Measurements from ENCODE around the gene RXFP1. TPM values are rescaled to one million over a fixed set of nuclear protein-coding genes. Genes with fewer than 3 reads are reported as not detected.

RXFP1 gene
- total and polyA plus RNA-seq, 9 donors = 0.05 to 1.1 (median 0.23) TPM

GRCh38 chr4:158666892-158667291, 145.2 kb downstream of the RXFP1 start:
- Histone ChIP-seq H3K4me3 (ENCODE audit: low read length) (no peak overlapping the region), H3K4me1 (ENCODE audit: control insufficient read depth, insufficient read depth, low read length) (peaks cover 2% of the 10 kb centered on the region), H3K27me3 (ENCODE audit: control insufficient read depth, insufficient read depth, low read length) (no peaks in the 10 kb centered on the region), H3K36me3 (ENCODE audit: control insufficient read depth, insufficient read depth, low read length) (peaks cover 10% of the 10 kb centered on the region), H3K9me3 (replicated peaks; ENCODE audit: control insufficient read depth, low read depth, low read length) (no peaks in the 10 kb centered on the region), H3K27ac (ENCODE audit: low read length) (no peak overlapping the region)
- DNase-seq = no peak
- WGBS (ENCODE audit: insufficient coverage) = no CpG with 5 or more reads among the region's 2 CpGs

GRCh38 chr4:158667651-158668198, 146.0 kb downstream of the RXFP1 start:
- WGBS (ENCODE audit: insufficient coverage) = no CpG with 5 or more reads among the region's 3 CpGs
- DNase-seq = no peak
- no peaks in the 10 kb centered on the region for H3K27me3 ChIP-seq (ENCODE audit: control insufficient read depth, insufficient read depth, low read length)

GRCh38 chr4:158669310-158669709, 147.6 kb downstream of the RXFP1 start:
- H3K4me1 ChIP-seq (ENCODE audit: control insufficient read depth, insufficient read depth, low read length) = peaks cover 9% of the 10 kb centered on the region
- no peak overlapping the region for H3K27ac ChIP-seq (ENCODE audit: low read length)
- no peak for DNase-seq
- H3K9me3 ChIP-seq (replicated peaks; ENCODE audit: control insufficient read depth, low read depth, low read length) = no peaks in the 10 kb centered on the region
- peaks cover 10% of the 10 kb centered on the region for H3K36me3 ChIP-seq (ENCODE audit: control insufficient read depth, insufficient read depth, low read length)
- H3K4me3 ChIP-seq (ENCODE audit: low read length) = no peak overlapping the region
- 67% methylated on average over 3 of the region's 7 CpGs for WGBS (ENCODE audit: insufficient coverage)
- no peaks in the 10 kb centered on the region for H3K27me3 ChIP-seq (ENCODE audit: control insufficient read depth, insufficient read depth, low read length)

More at GRCh38 chr4:158667651-158668198, 146.0 kb downstream of the RXFP1 start:
- H3K36me3 ChIP-seq (ENCODE audit: control insufficient read depth, insufficient read depth, low read length) = peaks cover 10% of the 10 kb centered on the region
- peaks cover 5% of the 10 kb centered on the region for H3K4me1 ChIP-seq (ENCODE audit: control insufficient read depth, insufficient read depth, low read length)
- no peak overlapping the region for H3K4me3 ChIP-seq (ENCODE audit: low read length)
- H3K27ac ChIP-seq (ENCODE audit: low read length) = no peak overlapping the region
- no peaks in the 10 kb centered on the region for H3K9me3 ChIP-seq (replicated peaks; ENCODE audit: control insufficient read depth, low read depth, low read length)

GRCh38 chr4:158670975-158671664, 149.4 kb downstream of the RXFP1 start:
- 0% methylated on average over 26 of the region's 35 CpGs for WGBS (ENCODE audit: insufficient coverage)
- peak; percentile 93 for DNase-seq
- Histone ChIP-seq H3K36me3 (ENCODE audit: control insufficient read depth, insufficient read depth, low read length) (no peaks in the 10 kb centered on the region), H3K4me3 (ENCODE audit: low read length) (peak overlapping the region; percentile 95), H3K27me3 (ENCODE audit: control insufficient read depth, insufficient read depth, low read length) (no peaks in the 10 kb centered on the region), H3K9me3 (replicated peaks; ENCODE audit: control insufficient read depth, low read depth, low read length) (no peaks in the 10 kb centered on the region), H3K27ac (ENCODE audit: low read length) (peak overlapping the region; percentile 99), H3K4me1 (ENCODE audit: control insufficient read depth, insufficient read depth, low read length) (peaks cover 9% of the 10 kb centered on the region)

- peak within 1 kb of the TSS; percentile 95 for H3K4me3 ChIP-seq (ENCODE audit: low read length)
- peaks cover 9% of the 10 kb centered on the region for H3K4me1 ChIP-seq (ENCODE audit: control insufficient read depth, insufficient read depth, low read length)
- no peaks in the 10 kb centered on the region for H3K27me3 ChIP-seq (ENCODE audit: control insufficient read depth, insufficient read depth, low read length)
- DNase-seq = no peak
- peak within 1 kb of the TSS; percentile 99 for H3K27ac ChIP-seq (ENCODE audit: low read length)
- no peaks in the 10 kb centered on the region for H3K36me3 ChIP-seq (ENCODE audit: control insufficient read depth, insufficient read depth, low read length)
- WGBS (ENCODE audit: insufficient coverage) = under 1% methylated on average over 20 of the region's 20 CpGs
- H3K9me3 ChIP-seq (replicated peaks; ENCODE audit: control insufficient read depth, low read depth, low read length) = no peaks in the 10 kb centered on the region
Observed at GRCh38 chr4:158671665-158671914, 149.9 kb downstream of the RXFP1 start, which contains the start of gene C4orf46. Gene C4orf46 (minus strand): TSS chr4:158671887. CDS start chr4:158671801, 86 bp downstream.

- Histone ChIP-seq H3K27ac (ENCODE audit: low read length) (peak within 1 kb of the TSS; percentile 99), H3K36me3 (ENCODE audit: control insufficient read depth, insufficient read depth, low read length) (no peaks in the 10 kb centered on the region), H3K27me3 (ENCODE audit: control insufficient read depth, insufficient read depth, low read length) (no peaks in the 10 kb centered on the region), H3K4me3 (ENCODE audit: low read length) (peak within 1 kb of the TSS; percentile 95), H3K9me3 (replicated peaks; ENCODE audit: control insufficient read depth, low read depth, low read length) (no peaks in the 10 kb centered on the region), H3K4me1 (ENCODE audit: control insufficient read depth, insufficient read depth, low read length) (peaks cover 9% of the 10 kb centered on the region)
- DNase-seq = peak; percentile 100
- under 1% methylated on average over 51 of the region's 60 CpGs for WGBS (ENCODE audit: insufficient coverage)
Observed at GRCh38 chr4:158671915-158672806, 150.5 kb downstream of the RXFP1 start, which contains the start of gene ETFDH. Gene ETFDH (plus strand): TSS chr4:158672296. CDS start chr4:158672457, 161 bp downstream.

- H3K4me1 ChIP-seq (ENCODE audit: control insufficient read depth, insufficient read depth, low read length) = peaks cover 9% of the 10 kb centered on the region
- no peaks in the 10 kb centered on the region for H3K9me3 ChIP-seq (replicated peaks; ENCODE audit: control insufficient read depth, low read depth, low read length)
- no peak overlapping the region for H3K4me3 ChIP-seq (ENCODE audit: low read length)
- no peak for DNase-seq
- no peaks in the 10 kb centered on the region for H3K36me3 ChIP-seq (ENCODE audit: control insufficient read depth, insufficient read depth, low read length)
- no peaks in the 10 kb centered on the region for H3K27me3 ChIP-seq (ENCODE audit: control insufficient read depth, insufficient read depth, low read length)
- no peak overlapping the region for H3K27ac ChIP-seq (ENCODE audit: low read length)
- no CpG with 5 or more reads among the region's 3 CpGs for WGBS (ENCODE audit: insufficient coverage)
Observed at GRCh38 chr4:158673633-158674032, 152.0 kb downstream of the RXFP1 start.

GRCh38 chr4:158676076-158676475, 154.4 kb downstream of the RXFP1 start:
- no peak for DNase-seq
- Histone ChIP-seq H3K4me3 (ENCODE audit: low read length) (no peak overlapping the region), H3K36me3 (ENCODE audit: control insufficient read depth, insufficient read depth, low read length) (no peaks in the 10 kb centered on the region), H3K4me1 (ENCODE audit: control insufficient read depth, insufficient read depth, low read length) (peaks cover 7% of the 10 kb centered on the region), H3K27me3 (ENCODE audit: control insufficient read depth, insufficient read depth, low read length) (no peaks in the 10 kb centered on the region), H3K27ac (ENCODE audit: low read length) (no peak overlapping the region), H3K9me3 (replicated peaks; ENCODE audit: control insufficient read depth, low read depth, low read length) (no peaks in the 10 kb centered on the region)
- 83% methylated on average over 5 of the region's 5 CpGs for WGBS (ENCODE audit: insufficient coverage)

- no peak for DNase-seq
- no peaks in the 10 kb centered on the region for H3K36me3 ChIP-seq (ENCODE audit: control insufficient read depth, insufficient read depth, low read length)
- no peak overlapping the region for H3K27ac ChIP-seq (ENCODE audit: low read length)
- H3K9me3 ChIP-seq (replicated peaks; ENCODE audit: control insufficient read depth, low read depth, low read length) = no peaks in the 10 kb centered on the region
- no CpG with 5 or more reads among the region's 2 CpGs for WGBS (ENCODE audit: insufficient coverage)
- H3K4me1 ChIP-seq (ENCODE audit: control insufficient read depth, insufficient read depth, low read length) = no peaks in the 10 kb centered on the region
- no peaks in the 10 kb centered on the region for H3K27me3 ChIP-seq (ENCODE audit: control insufficient read depth, insufficient read depth, low read length)
- no peak overlapping the region for H3K4me3 ChIP-seq (ENCODE audit: low read length)
Observed at GRCh38 chr4:158678767-158679166, 157.1 kb downstream of the RXFP1 start.

GRCh38 chr4:158681629-158682028, 159.9 kb downstream of the RXFP1 start:
- Histone ChIP-seq H3K4me3 (ENCODE audit: low read length) (no peak overlapping the region), H3K27ac (ENCODE audit: low read length) (no peak overlapping the region), H3K36me3 (ENCODE audit: control insufficient read depth, insufficient read depth, low read length) (peaks cover 7% of the 10 kb centered on the region), H3K9me3 (replicated peaks; ENCODE audit: control insufficient read depth, low read depth, low read length) (no peaks in the 10 kb centered on the region), H3K4me1 (ENCODE audit: control insufficient read depth, insufficient read depth, low read length) (no peaks in the 10 kb centered on the region), H3K27me3 (ENCODE audit: control insufficient read depth, insufficient read depth, low read length) (no peaks in the 10 kb centered on the region)
- no CpG with 5 or more reads among the region's 1 CpG for WGBS (ENCODE audit: insufficient coverage)
- no peak for DNase-seq
